Lung (tissue), 12 donors: Measurements from ENCODE around the gene EMILIN1. TPM values are rescaled to one million over a fixed set of nuclear protein-coding genes. Genes with fewer than 3 reads are reported as not detected.

Experiments
- ATAC-seq: fragments of 200-7000 bp; cut with Tn5 transposase; one replicate; pipeline ENCODE4 v1.9.1; 2020; ENCODE audit warnings: moderate number of reproducible peaks; ENCODE audit not compliant: insufficient read depth, low FRiP score
- DNase-seq, 3 donors: peaks; one replicate each; pipeline ENCODE4 v3.0.0-alpha.2; 2013 to 2017
- H3K27ac ChIP-seq, 2 donors: one replicate each; pipeline ENCODE4 v1.5.1; 2013; ENCODE audit warnings: mild to moderate bottlenecking in 2 of 2, moderate library complexity in 2 of 2, control low read depth in 1 of 2, inconsistent platforms in 1 of 2, low read depth in 1 of 2, low read length in 1 of 2
- H3K27me3 ChIP-seq, 3 donors: one replicate each; pipeline ENCODE4 v1.5.1; 2013; ENCODE audit warnings: low read length in 2 of 3; ENCODE audit not compliant: control insufficient read depth in 3 of 3, insufficient read depth in 3 of 3
- H3K36me3 ChIP-seq, 4 donors: one replicate each; pipeline ENCODE4 v1.5.1; 2013; ENCODE audit warnings: low read length in 4 of 4, mild to moderate bottlenecking in 1 of 4, moderate library complexity in 1 of 4; ENCODE audit not compliant: control insufficient read depth in 4 of 4, insufficient read depth in 4 of 4
- H3K4me1 ChIP-seq, 5 donors: one replicate each; pipeline ENCODE4 v1.5.1; 2013; ENCODE audit warnings: low read length in 5 of 5, mild to moderate bottlenecking in 2 of 5, moderate library complexity in 1 of 5; ENCODE audit not compliant: control insufficient read depth in 5 of 5, insufficient read depth in 5 of 5
- H3K4me3 ChIP-seq: one replicate; pipeline ENCODE4 v1.5.1; 2013; ENCODE audit warnings: mild to moderate bottlenecking, control low read depth, moderate library complexity
- H3K9ac ChIP-seq, 2 donors: one replicate each; pipeline ENCODE4 v1.5.1; 2013; ENCODE audit warnings: low read length in 2 of 2, control low read depth in 1 of 2; ENCODE audit not compliant: insufficient read depth in 1 of 2
- H3K9me3 ChIP-seq, 4 donors: one replicate each; pipeline ENCODE4 v1.5.1; 2013; ENCODE audit warnings: low read length in 3 of 4, mild to moderate bottlenecking in 1 of 4, moderate library complexity in 1 of 4; ENCODE audit not compliant: control insufficient read depth in 4 of 4, insufficient read depth in 3 of 4
- CTCF ChIP-seq: IDR thresholded peaks from 2 replicates; pipeline ENCODE4 v1.5.1; 2012; ENCODE audit warnings: mild to moderate bottlenecking; ENCODE audit errors: control extremely low read depth, extremely low read depth
- WGBS, 2 donors: extraction: QIAGEN DNeasy Blood & Tissue Kit; methylation state at CpG; one replicate each; pipeline ENCODE4 v1.1.7; 2013; 5-methylcytosine and 5-hydroxymethylcytosine counted together
- polyA plus RNA-seq, 2 donors: library from polyadenylated mRNA; stranded (reverse); fragments of 200-250 nt; gene quantifications; one replicate each; pipeline ENCODE4 v1.2.1, GENCODE V29; 2013
- total RNA-seq, 2 donors: library from RNA; depleted of rRNA in 1 of 2; stranded (reverse); fragments of >200 nt in 1 of 2; gene quantifications; one replicate each; pipeline ENCODE4 v1.2.1, GENCODE V29; 2014 to 2021
- donor health status: control.
- donor health status: control.
- donor health status: Bipolar disorder and iron deficiency.
- donor health status: healthy.
- donor health status: DM: yes; HTN: yes; CAD: no.

The EMILIN1 gene
- total and polyA plus RNA-seq, 4 donors = 74.1 to 163 (median 93.5) TPM

- H3K4me3 ChIP-seq = no peak overlapping the region
- H3K27ac ChIP-seq = no peak overlapping the region
- no peak for DNase-seq
Measured at GRCh38 chr2:27135478-27135955, 57.1 kb downstream of the EMILIN1 start.

More at GRCh38 chr2:27135478-27135955, 57.1 kb downstream of the EMILIN1 start:
- Histone ChIP-seq H3K9ac (no peak overlapping the region), H3K9me3 (no peaks in the 10 kb centered on the region), H3K36me3 (peaks cover 0 to 21% (median 20%) of the 10 kb centered on the region in 4 donors), H3K4me1 (peaks cover 0 to 12% (median 8%) of the 10 kb centered on the region in 5 donors), H3K27me3 (no peaks in the 10 kb centered on the region)
- no peak for ATAC-seq
- no peak for TF ChIP-seq CTCF
- 75 to 82% methylated on average over 12 of the region's 12 CpGs for WGBS, 2 donors

Other genes starting within 250 kb of the EMILIN1 start
- under 1 TPM in 1 of 2 donors, not detected in 1; 0.09 TPM for gene DPYSL5, start 230.5 kb upstream of the EMILIN1 start, total RNA-seq
- not detected for gene DPYSL5, start 230.5 kb upstream of the EMILIN1 start, polyA plus RNA-seq
- gene MAPRE3, start 108.0 kb upstream of the EMILIN1 start, total RNA-seq = 10 to 100 TPM; 10.2 to 34.1 TPM
- 10 to 100 TPM; 20.4 to 41.9 TPM for gene MAPRE3, start 108.0 kb upstream of the EMILIN1 start, polyA plus RNA-seq
- 10 to 100 TPM; 34.3 to 99.2 TPM for gene TMEM214, start 45.6 kb upstream of the EMILIN1 start, total RNA-seq
- gene TMEM214, start 45.6 kb upstream of the EMILIN1 start, polyA plus RNA-seq = 10 to 100 TPM; 56.7 to 62.5 TPM
- 10 to 100 TPM; 17.3 to 22.3 TPM for gene AGBL5, start 26.9 kb upstream of the EMILIN1 start, total RNA-seq
- 10 to 100 TPM in 1 of 2 donors, 1 to 10 TPM in 1; 8.6 to 11.6 TPM for gene AGBL5, start 26.9 kb upstream of the EMILIN1 start, polyA plus RNA-seq
- gene OST4, start 7.0 kb upstream of the EMILIN1 start, total RNA-seq = 100 to 1,000 TPM; 164 to 238 TPM
- gene OST4, start 7.0 kb upstream of the EMILIN1 start, polyA plus RNA-seq = 100 to 1,000 TPM; 379 to 577 TPM
- gene KHK, start 8.2 kb downstream of the EMILIN1 start, total RNA-seq = 1 to 10 TPM; 1.6 to 7.6 TPM
- gene KHK, start 8.2 kb downstream of the EMILIN1 start, polyA plus RNA-seq = 1 to 10 TPM; 3.1 to 4.2 TPM
- under 1 TPM; 0.57 to 0.89 TPM for gene CGREF1, start 40.5 kb downstream of the EMILIN1 start, total RNA-seq
- gene CGREF1, start 40.5 kb downstream of the EMILIN1 start, polyA plus RNA-seq = under 1 TPM; 0.55 to 0.80 TPM
- under 1 TPM; 0.11 to 0.74 TPM for gene ABHD1, start 45.2 kb downstream of the EMILIN1 start, total RNA-seq
- gene ABHD1, start 45.2 kb downstream of the EMILIN1 start, polyA plus RNA-seq = under 1 TPM; 0.08 to 0.16 TPM
- 10 to 100 TPM; 30.2 to 56.8 TPM for gene PREB, start 56.0 kb downstream of the EMILIN1 start, total RNA-seq
- gene PREB, start 56.0 kb downstream of the EMILIN1 start, polyA plus RNA-seq = 10 to 100 TPM; 25.8 to 66.8 TPM
- gene PRR30, start 60.8 kb downstream of the EMILIN1 start, total RNA-seq = not detected
- not detected for gene PRR30, start 60.8 kb downstream of the EMILIN1 start, polyA plus RNA-seq
- under 1 TPM in 1 of 2 donors, not detected in 1; 0.18 TPM for gene TCF23, start 70.4 kb downstream of the EMILIN1 start, total RNA-seq
- under 1 TPM; 0.01 to 0.04 TPM for gene TCF23, start 70.4 kb downstream of the EMILIN1 start, polyA plus RNA-seq
- 100 to 1,000 TPM in 1 of 2 donors, 10 to 100 TPM in 1; 90.0 to 107 TPM for gene ATRAID, start 133.4 kb downstream of the EMILIN1 start, total RNA-seq
- 100 to 1,000 TPM; 136 to 204 TPM for gene ATRAID, start 133.4 kb downstream of the EMILIN1 start, polyA plus RNA-seq
- gene SLC5A6, start 133.7 kb downstream of the EMILIN1 start, total RNA-seq = 10 to 100 TPM; 12.1 to 32.5 TPM
- 10 to 100 TPM; 15.2 to 33.1 TPM for gene SLC5A6, start 133.7 kb downstream of the EMILIN1 start, polyA plus RNA-seq
- gene CAD, start 138.8 kb downstream of the EMILIN1 start, total RNA-seq = 10 to 100 TPM; 18.3 to 42.0 TPM
- gene CAD, start 138.8 kb downstream of the EMILIN1 start, polyA plus RNA-seq = 10 to 100 TPM; 10.9 to 19.4 TPM
- gene SLC30A3, start 184.4 kb downstream of the EMILIN1 start, total RNA-seq = under 1 TPM; 0.31 to 0.77 TPM
- under 1 TPM; 0.11 to 0.37 TPM for gene SLC30A3, start 184.4 kb downstream of the EMILIN1 start, polyA plus RNA-seq
- gene DNAJC5G, start 196.8 kb downstream of the EMILIN1 start, total RNA-seq = not detected
- not detected for gene DNAJC5G, start 196.8 kb downstream of the EMILIN1 start, polyA plus RNA-seq
- gene TRIM54, start 203.8 kb downstream of the EMILIN1 start, total RNA-seq = under 1 TPM; 0.09 to 0.48 TPM
- gene TRIM54, start 203.8 kb downstream of the EMILIN1 start, polyA plus RNA-seq = under 1 TPM; 0.10 to 0.16 TPM
- 1 to 10 TPM in 1 of 2 donors, under 1 TPM in 1; 0.34 to 2.0 TPM for gene UCN, start 229.8 kb downstream of the EMILIN1 start, total RNA-seq
- 1 to 10 TPM in 1 of 2 donors, under 1 TPM in 1; 0.76 to 2.0 TPM for gene UCN, start 229.8 kb downstream of the EMILIN1 start, polyA plus RNA-seq
- gene MPV17, start 244.5 kb downstream of the EMILIN1 start, total RNA-seq = 100 to 1,000 TPM in 1 of 2 donors, 10 to 100 TPM in 1; 42.1 to 103 TPM
- gene MPV17, start 244.5 kb downstream of the EMILIN1 start, polyA plus RNA-seq = 100 to 1,000 TPM in 1 of 2 donors, 10 to 100 TPM in 1; 94.5 to 224 TPM